ENCODE results near the gene MED26. TPM values are rescaled to one million over a fixed set of nuclear protein-coding genes. Genes with fewer than 3 reads are reported as not detected.

MED26 gene
- polyA plus RNA-seq, 1 donor, result 5.6 TPM

GRCh38 chr19:16542910-16543472 lies 85.0 kb downstream of the MED26 start:
- no peak for DNase-seq

GRCh38 chr19:16542045-16542909 lies 85.7 kb downstream of the MED26 start, which contains the start of gene CHERP:
Gene CHERP (minus strand): TSS chr19:16542437. CDS start chr19:16542378, 59 bp downstream.
- DNase-seq, result peak; percentile 95

- no peak for DNase-seq
Measured at GRCh38 chr19:16541526-16542044, 86.4 kb downstream of the MED26 start.

GRCh38 chr19:16540948-16541347 lies 87.1 kb downstream of the MED26 start:
- no peak for DNase-seq

- no peak for DNase-seq
Measured at GRCh38 chr19:16537111-16537510, 90.9 kb downstream of the MED26 start.

- DNase-seq, result no peak
Measured at GRCh38 chr19:16536130-16536529, 91.9 kb downstream of the MED26 start.

GRCh38 chr19:16535381-16535780 lies 92.6 kb downstream of the MED26 start:
- no peak for DNase-seq

GRCh38 chr19:16532440-16533234 lies 95.4 kb downstream of the MED26 start:
- DNase-seq, result no peak

GRCh38 chr19:16531380-16531669 lies 96.7 kb downstream of the MED26 start:
- no peak for DNase-seq

- no peak for DNase-seq
Measured at GRCh38 chr19:16530540-16531379, 97.2 kb downstream of the MED26 start.

- no peak for DNase-seq
Measured at GRCh38 chr19:16529466-16530144, 98.4 kb downstream of the MED26 start.

- no peak for DNase-seq
Measured at GRCh38 chr19:16527971-16528521, 100.0 kb downstream of the MED26 start.

GRCh38 chr19:16527334-16527935 lies 100.6 kb downstream of the MED26 start:
- DNase-seq, result no peak

- DNase-seq, result no peak
Measured at GRCh38 chr19:16525751-16526481, 102.1 kb downstream of the MED26 start.

- no peak for DNase-seq
Measured at GRCh38 chr19:16524991-16525734, 102.8 kb downstream of the MED26 start.

Data from left kidney (tissue), 2 donors.